ENCODE results near the gene KIF12.

The KIF12 gene

DNA sequence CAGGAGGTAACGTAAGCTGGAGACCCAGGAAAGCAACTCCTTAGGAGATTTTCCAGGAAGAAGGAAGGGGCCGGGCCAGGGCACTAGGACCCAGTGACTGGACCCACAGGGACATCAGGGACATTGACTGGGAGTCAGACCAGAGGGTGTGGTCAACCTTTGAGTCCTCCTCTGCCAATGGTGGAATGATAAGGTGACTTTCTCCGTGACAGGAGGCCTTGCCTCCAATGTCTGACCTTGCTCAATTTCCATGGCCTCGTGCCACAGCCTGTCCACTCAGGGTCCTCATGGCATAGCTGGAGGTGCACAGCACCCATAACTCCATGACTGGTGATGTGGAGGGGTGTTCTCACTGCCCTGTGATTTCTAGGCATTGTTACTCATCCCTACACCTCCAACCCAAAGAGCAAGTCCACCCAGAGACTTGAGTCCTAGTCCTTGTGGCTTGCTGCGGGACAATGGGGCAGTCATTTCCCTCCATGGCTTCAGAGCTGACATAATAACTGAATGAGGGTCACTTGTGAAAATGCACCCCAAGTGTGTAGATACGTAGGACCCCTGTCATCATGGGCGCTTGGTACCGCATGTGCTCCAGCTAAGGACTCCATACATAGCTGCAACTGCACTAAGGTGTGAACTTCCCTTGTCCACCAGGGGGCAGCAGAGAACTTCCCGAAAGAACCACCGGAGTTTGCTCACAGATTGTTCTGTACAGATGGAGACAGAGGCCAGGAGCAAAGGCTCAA is 16.9 kb downstream of the KIF12 start:
- DNase-seq, result peak; percentile 80

DNA sequence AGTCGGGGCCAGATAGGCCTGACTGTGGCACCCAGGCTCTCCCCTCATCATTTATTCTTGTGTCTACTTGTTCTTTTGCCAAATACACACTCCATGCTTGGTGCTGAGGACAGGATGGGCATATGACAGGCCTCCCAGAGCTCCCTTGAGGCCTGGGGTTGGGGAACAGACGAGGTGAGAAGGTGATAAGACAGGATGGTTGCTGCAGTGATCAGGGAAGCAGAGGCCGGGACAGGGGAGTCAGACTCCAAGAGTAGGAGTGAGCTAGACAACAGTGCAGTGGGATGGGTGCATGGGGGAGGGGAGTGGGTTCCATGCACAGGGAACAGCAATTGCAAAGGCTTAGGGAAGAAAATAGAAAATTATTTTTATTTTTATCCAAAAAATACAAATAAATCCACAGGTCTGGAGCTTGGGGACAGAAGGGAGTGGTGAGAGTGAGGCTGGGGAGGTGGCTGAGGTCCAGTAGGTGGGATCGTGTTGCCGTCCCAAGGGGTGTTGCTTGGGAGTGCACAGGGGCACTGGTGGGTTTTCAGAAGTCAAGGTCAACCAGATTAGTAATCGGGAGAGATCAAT is 17.6 kb downstream of the KIF12 start:
- no peak for DNase-seq

DNA sequence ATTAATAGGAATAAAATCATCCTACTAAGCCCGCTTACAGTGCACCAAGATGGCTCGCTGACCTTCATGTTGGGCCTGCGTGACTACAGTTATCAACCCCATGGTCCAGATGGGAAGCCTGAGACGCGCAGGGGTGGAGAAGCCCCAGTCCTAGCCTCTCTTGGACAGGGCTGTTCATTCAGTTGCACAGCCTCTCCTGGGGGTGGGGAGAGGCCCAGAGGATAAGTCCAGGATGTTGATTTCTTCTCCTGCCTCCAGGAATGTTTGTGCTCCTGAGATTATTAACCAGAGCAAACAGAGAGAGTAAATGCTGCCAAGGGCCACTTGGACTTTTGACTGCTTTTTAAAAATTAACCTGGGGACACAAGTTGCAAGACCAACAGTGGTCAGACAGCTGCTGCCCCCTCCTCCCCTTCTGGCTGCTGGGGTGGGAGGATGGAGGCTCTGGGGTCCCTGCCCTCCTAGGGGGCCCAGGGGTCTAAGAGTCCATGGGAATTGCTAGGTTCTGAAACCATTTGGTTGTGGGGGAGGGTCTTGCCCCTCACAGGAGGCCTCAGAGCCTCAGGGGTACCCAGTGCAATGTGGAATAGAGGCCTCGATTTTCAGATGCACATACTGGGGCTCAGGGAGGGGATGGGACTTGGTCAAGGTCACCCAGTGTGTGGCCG is 18.2 kb downstream of the KIF12 start:
- DNase-seq, result no peak

DNA sequence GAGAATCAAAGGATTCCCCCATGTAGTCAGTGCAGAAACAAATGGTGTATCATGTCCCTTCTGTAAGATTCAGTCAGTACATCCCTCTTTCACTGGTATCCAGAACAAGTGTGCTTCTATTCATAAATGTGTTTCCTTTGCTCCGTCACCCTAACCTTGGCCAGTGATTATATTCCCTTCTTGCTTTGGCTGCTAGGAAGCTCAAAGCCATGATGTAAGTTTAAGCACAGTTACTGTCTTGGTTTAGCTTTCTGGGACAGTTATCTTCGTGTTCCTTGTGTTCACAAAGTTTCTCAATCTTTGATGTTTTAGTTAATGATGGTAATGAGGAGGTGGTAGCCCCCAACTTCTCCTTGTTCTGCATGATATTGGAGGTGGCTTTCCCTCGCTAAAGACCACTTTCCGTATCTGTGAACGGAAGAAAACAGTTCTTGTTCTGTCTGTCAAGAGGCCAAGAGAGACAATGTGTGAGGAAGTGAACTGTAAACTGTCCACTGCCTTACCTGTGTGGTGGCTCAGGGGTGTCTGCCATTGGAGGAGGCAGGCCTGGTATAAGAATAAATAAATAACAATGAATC is 18.8 kb downstream of the KIF12 start:
- DNase-seq, result no peak

DNA sequence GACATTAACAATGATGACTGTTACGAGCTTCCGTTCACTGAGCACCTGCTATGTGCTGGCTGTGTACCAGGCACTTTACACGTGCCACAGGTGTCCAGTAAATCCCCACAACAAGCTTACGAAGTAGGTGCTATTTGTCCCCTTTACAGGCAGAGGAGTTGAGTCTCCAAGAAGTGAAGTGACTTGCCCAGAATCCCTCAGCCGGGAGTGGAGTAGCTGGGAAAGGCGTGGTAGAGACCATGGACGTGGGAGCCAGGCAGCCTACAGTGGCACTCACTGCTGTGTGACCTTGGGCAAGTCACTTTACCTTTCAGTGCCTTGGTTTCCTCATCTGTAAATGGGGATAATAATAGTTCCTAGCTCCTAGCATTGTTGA is 20.3 kb downstream of the KIF12 start:
- DNase-seq, result no peak

DNA sequence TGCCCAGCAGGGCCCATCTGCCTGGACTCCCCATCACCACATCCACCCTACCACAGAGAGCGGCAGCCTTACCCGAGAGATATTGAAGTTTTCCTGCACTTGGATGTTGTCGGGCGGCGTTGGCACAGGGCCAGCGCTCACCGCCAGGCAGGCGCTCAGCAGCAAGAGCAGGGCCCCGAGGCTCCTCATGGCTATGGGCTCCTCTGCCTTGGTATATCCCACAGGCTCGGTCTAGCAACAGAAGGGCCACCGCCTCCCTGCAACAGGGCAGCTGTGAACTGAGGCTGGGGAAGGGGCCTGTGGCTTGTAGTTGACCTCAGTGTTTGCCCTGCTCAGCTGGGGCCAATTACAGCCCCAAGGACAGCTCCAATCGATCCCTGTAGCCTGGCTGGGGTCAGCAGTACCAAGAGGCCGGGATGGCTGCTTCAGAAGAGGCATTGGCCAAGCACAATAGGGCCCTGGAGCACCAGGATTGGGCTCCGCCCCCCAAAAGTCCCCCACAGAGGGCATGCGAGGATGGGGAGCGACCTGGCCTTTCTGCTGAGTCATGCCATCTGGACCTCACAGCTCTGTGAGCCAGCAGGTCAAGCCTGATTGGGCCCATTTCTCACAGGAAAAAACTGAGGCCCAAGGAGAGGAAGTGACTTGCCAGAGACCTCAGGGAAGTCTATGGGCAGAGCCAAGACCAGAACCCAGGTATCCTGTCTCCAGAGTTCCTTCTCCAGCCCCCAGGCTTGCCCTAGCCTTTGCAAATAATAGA is 20.9 kb downstream of the KIF12 start, which contains the start of gene AMBP:
Gene AMBP (minus strand): TSS at position 280 of the 760 bp plus-strand sequence. CDS start 91 bp downstream, at position 189.
- DNase-seq, result no peak

DNA sequence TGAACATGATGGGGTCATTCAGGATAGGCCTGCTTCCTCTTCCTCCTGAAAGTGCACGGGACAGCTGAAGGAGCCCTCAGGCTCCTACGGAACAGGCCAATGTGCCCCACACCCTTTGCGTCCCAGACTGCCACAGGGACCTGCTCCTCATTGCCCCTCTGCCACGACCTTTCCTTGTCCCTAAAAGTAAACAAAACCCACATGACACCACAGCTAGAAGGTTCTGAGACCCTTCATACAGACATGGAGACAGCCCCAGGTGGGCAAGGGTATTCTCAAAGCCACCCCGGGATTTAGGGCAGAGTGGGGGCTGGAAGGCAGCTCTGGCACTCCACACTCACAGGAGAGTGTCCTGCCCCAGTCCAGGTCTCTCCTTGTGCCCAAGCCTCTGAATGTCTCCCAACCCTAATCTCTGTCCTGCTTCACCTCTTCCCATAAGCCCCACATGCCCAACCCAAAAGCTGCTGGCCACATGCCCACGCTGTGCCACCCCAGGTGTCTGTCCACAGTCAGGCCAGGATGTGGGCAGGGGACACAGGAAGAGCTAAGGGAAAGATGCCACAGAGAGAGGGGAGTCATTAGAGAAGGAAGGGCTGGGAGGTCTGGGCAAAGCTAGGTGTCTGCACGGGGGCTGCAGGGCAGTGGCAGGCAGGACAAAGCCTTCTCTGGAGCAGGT is 21.8 kb downstream of the KIF12 start:
- no peak for DNase-seq

DNA sequence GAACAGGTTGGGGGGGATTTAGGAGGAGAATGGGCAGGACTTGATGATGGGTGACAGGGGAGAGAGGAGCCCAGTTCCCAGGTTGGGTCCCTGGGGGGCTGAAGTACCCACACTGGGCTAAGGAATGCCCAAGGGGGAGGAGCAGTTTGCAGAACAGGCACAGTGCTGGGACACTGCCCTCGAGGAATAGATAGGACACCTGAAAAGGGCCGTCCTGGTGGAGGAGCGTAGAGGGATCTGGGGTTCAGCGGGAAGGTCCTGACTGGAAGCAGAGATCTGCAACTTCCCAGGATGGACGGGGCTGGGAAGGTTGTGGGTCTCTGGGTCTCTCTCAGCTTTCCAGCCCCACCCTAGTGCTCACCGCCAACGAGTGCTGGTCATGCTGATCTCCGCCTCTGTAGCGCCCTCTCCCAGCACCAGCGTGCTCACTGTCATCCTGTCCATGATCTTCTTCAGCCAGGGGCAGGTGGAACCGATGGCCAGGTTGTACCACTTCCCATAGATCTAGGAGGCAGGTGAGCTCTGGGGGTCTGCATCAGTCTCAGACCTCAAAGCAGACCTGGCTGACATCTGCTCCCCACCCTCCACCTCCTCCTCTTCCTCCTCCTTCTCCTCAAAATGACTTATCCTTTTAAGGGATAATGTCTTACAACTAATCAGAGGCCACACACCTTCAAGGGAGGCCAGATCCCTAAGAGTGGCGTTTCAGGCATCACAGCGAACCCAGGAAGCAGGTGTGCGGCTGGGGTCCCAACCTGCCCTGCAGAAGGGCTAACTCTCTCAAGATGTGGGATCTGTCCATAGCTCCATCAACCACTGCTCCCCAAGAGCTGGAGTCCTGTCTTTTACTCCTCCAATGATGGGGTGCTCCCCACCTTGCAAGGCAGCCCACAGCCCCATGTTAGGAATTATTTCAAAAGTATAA is 22.6 kb downstream of the KIF12 start:
- DNase-seq, result no peak

DNA sequence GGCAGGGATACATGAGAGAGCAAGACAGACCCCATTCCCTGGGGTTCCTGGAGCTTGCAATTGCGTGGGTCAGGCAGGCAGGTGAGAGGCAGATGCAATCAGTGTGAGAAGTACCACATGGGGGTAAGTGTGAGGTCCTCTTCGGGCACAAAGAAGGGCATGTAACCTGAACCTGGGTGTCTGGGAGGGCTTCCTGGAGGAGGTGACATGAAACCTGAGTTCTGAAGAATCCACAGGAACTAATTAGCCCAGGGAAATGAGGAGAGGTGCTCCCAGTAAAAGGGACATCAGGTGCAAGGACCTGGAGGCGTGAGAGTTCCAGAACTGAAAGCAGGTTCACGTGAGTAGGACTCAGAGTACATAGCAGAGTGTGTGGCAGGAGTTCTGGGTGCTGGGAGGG is 23.5 kb downstream of the KIF12 start:
- no peak for DNase-seq

DNA sequence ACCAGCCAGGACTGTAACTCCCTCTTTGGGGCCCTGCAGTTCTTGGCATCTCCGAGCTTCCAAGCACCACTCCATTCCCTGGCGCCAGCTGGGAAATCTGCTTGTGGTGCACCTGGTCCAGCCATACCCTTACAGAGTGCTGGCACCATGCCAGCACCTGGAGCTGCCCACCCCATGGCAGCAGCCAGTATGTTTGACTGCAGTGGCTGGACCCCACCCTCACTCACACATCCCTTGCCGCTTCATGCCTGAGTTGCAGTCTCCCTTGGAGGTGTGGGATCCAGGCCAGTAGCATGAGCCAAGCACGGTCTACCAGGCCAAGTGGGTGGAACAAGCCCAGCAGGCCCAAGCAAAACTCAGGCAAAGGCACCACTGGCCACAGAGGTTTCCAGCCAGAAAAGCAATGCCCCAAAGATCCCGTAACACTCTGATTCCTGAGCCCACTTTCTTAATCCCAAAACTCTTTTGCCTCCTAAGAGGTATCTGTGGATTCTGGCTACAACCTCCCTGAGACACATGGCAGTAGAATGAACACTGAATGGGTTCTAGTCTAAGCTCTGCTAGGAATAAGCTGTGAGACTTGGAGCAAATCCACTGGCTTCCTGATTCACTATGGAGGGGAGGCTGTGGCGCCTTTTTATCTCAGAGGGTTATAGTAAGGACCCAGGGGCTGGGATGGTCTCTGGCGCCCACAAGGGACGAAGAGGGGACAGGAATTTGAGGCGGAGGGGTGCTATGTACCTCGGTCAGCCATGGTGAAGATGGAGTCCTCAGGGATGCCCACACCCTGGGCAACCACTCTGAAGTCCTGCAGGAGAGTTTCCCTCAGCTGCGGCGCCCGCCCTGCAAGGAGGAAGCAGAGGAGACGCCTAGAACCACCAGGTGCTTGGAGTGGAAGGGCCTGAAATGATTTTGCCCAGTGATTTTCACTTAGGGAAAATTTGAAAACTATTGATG is 26.6 kb downstream of the KIF12 start:
- DNase-seq, result peak; percentile 76

DNA sequence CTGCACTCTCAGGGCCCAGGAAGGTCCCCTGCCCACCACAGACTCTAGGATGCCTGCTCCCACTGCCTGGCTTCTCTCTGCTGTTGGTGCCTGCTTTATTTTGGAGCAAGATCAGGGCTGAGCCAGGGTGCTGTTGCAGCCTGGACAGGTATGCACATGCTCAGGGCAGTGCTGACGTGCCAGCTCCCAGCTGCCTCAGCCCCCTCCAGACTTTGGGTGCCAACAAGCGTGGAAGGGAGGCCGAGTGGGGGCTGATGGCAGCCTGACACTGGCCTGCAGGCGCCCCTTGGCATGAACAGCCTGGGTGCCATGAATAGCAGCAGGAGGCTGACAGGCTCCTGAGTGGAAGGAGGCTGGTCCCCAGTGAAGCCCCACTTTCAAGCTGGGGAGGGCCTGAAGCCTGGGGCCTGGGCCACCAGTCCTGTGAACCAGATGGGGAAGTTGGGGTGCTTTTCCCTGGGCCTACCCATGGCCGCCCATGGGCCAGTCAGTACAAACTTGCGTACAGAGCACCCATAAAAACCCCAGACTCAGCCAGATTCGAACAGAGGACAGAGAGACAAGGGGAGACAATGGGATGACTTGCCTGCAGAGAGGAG is 27.8 kb downstream of the KIF12 start:
- DNase-seq, result no peak

DNA sequence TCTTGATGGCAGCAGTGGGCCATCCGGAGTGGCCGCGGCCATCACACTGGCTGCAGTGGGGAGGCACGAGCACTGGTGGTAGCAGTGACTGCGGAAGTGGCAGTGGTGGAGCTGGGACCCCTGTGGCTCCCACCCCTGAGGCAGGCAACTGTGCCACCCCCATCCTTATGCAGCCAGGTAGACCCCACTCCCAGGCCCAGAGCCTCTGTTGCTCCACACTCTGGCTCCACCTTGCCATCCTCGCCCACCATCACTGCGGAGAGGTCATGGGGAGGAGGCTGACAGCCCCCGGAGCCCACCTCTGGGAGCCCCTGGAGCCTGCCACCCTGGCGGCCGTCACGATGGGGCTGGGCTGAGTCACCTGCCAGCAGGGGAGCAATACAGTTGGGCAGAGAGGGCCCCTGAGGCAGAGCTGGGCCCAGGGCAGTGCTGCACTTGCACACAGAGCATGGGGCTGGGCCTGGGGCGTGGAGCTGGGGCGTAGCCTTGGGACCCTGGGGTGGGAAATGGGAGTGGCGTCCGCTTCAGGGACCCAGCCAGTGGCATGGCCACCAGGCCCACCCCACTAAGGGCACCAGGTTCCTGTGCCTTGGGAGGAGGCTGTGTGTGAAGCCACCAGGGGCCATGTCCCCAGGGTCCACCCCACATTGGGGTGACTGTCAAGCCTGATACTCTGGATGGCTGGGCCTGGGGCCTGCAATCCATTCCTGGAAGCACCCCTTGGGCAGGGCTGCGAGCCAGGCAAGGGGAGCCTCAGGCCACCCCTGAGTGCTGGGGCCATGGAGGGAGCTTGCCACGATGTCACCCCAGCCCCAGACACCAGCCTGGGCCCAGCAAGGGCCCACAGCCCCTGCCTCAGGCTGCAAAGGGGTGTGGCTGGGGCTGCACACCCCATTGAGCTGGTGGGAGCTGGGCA is 28.6 kb downstream of the KIF12 start:
- no peak for DNase-seq

DNA sequence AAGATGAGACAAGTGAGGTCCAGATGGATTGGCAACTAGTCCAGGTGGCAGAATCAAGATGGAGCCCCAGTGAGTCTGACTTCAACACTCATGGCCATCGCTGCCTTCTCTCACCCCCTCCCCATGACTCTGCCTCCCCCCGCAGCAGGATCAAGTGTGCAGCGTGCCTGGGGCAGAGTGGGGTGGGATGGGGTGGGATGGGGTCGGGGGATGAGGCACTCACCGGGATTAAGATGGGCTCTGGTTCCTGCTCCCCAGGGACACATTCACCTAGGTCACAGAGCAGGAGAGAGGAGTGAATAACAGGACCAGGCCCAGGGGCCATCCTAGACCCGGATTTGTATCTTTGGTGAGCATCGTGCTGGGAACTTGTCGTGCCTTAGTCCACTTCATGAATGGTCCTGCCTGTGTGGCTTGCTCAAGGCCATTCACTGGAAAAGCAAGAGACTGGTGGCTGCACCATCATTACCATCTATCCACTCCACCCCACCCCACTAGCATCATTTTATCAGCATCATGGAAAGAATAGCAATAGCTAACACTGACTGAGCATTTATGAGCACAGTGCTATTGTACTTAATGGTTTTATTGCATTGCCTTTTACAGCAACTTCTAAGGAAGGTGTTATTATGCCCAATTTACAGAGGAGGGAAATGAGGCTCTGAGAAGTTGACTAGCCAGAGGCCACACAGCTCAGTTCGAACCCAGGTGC is 29.5 kb downstream of the KIF12 start:
- DNase-seq, result no peak

DNA sequence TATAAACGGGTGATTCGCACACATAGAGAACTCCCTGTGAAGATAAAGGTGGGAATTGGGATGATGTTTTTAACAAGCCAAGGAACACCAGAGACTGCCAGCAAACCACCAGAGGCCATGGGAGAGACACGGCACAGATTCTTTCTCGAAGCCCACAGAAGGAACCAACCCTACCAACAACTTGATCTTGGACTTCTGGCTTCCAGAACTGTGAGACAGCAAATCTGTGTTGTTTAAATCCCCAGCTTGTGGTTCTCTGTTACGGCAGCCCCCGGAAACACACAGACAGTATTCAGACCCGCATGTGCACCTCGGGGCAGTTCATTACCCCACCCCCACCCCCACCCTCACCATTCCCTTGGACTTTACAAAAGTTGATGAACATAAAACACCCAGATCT is 33.8 kb downstream of the KIF12 start:
- DNase-seq, result no peak

DNA sequence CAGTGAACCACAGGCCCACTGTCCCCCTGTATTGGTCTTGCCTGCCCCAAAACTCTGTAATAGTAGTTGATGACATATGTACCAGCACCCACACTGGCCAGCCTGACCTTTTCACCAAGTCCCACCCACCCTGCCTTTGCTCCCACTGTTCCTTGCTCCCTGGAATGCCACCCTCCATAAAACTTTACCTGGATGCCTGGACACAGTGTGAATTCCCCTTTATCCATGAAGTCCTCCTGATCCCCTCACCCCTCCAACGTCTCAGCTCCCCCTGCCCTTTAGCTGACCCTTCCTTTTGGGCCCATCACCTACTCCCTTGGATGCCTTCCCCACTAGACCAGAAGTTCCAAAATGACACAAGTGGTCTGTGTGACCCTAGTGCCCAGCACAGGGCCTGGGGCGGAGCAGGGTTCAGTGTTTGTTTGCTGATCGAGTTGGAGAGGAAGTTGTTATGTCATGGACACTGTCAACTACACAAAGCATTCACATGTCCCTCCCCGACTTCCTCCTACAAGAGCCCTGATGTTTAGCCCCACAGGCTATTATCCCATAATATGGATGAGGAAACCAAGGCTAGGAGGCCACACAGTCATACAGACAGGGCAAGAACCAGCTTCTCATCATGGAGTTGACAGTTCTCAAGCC is 37.1 kb downstream of the KIF12 start:
- DNase-seq, result no peak

DNA sequence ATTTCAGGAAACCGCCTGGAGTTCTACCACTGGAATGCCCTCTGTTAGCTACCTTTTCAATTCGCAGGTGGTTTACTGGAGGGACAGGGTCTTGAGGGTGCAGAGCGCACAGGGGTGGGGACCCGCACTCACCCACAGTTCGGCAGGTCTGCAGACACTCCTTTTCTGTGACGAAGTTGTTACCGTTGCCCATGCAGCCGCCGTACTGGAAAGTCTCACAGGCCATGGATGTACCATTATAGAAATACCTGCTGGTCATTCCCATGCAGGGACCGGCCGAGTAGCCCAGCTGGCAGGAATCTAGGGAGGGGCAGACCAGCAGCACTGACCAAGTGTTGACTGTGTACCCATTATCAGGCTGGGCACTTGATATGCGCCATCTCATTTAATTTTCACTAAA is 37.8 kb downstream of the KIF12 start:
- DNase-seq, result no peak

DNA sequence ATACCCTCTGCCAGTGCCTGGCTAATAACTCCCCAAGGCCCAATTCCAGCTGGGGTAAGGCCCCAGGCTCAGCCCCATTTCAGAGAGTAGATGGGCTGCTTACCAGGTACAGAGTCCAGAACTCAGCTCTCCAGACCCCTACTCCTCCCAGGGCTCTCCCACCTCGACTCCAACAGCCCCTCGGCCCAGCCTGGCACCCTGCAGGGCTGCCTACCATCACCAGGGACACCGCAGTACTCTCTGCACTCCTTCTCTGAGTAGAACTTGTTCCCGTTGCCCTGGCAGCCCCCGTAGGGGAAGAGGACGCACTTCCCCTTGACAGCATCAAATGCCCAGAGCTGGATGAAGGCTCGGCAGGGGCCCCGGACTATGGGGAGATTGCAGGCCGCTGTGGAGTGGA is 38.4 kb downstream of the KIF12 start:
- DNase-seq, result no peak
